Fibroblast of skin of left quadriceps (primary cell): ENCODE data around the gene RSPH1.

Experiments used
- DNase-seq, 2 experiments: peaks; one replicate each; pipeline ENCODE4 v3.0.0-alpha.2; 2013; ENCODE audit warnings: low read depth in 2 of 2

RSPH1 gene

DNA sequence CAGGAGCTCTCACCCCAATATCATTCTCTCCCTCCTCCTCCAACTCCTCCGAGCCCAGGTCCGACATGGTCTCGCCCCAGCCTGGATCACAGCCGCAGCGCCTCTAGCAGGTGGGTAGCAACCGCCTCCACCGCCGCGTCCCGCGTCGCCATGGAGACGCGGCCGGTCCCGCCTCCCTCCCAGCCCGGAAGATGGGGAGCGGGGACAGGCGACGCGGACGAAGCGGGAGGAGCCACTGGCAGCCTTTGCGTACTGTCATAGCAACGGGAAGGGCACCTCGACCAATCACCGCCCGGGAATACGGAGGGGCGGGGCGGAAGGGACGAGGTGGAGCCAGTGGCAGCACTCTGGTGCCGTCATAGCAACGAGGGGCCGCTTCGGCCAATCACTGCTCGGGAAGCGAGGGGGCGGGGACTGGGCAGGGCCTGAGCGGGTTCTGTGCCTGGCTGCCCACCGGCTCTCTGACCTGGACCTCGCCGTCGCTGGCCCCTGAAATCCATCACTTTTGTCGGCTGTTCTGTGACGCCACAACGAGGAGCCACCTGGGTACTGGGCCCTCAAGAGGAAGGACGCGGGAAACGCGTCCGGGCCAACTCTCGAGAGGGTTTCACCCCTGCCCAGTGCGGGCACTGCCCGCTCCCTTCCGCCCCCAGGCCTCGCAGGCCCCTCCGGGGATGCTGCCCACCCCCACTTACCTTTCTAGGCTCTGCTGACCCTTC is at the start of gene RSPH1:
Gene RSPH1, minus strand, starts transcription at position 105 of the 719 bp plus-strand sequence. Its CDS starts 38 bp downstream, at position 67.
- DNase-seq: peak; percentile 94 to 95

DNA sequence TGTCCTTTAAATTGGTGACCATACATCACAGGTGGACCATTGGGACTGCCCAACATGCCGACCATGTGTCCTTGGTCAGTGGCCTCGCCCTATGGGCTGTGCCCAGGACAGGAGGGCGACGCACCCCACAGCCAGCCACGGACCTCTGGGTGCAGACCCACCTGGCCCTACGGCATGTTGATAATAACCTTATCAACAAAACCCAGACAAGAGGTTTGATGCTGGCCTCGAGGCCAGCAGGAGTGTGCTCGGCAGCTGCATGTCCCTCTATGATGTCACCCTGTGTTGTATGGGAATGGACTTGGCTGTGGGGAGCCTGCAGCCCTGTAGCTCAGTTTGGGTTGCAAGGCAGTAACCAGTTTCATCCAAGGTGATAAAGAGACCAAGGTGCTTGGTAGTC is 49.7 kb upstream of the RSPH1 start:
- no peak for DNase-seq

DNA sequence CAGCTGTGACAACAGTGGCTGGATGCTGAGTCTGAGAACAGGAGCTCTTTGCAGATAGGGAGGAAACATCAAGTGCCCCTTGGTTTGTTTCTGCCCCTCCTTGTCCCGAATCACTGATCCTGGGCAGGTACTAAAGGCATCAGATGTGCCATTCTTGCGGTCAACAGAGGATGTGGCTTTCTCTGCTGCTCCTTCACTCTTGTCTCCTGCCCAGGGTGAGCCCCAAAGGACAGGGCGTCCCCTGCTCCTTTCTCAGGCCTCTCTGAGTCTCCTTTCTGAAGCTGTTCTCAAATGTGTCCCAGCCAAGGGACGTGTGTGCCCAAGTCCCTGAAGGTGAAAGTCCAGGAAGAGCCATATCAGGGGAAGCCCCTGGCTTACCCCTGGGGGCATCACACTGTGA is 49.3 kb upstream of the RSPH1 start:
- no peak for DNase-seq

- DNase-seq: no peak
Measured at GRCh38 chr21:42544544-42544943, 48.5 kb upstream of the RSPH1 start.

- no peak for DNase-seq
Measured at GRCh38 chr21:42543106-42543847, 47.3 kb upstream of the RSPH1 start.

- DNase-seq: no peak
Measured at GRCh38 chr21:42542596-42542995, 46.6 kb upstream of the RSPH1 start.

- no peak for DNase-seq
Measured at GRCh38 chr21:42542196-42542595, 46.2 kb upstream of the RSPH1 start.

- no peak for DNase-seq
Measured at GRCh38 chr21:42541618-42542017, 45.6 kb upstream of the RSPH1 start.

DNA sequence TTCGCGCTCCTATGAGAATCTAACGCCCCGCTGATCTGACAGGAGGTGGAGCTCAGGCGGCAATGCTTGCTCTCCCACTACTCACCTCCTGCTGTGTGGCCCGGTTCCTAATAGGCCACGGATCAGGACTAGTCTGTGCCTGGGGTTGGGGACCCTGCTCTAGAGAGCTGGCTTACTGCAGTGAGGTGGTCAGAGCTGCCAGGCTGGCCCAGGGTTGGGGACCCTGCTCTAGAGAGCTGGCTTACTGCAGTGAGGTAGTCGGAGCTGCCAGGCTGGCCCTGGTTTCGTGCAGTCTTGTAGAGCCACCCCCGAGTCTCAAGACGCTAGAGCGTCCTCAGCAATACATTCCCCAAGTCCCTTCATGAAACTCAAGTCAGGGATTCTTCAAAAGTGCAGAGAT is 45.1 kb upstream of the RSPH1 start:
- DNase-seq: no peak

- DNase-seq: no peak
Measured at GRCh38 chr21:42540396-42540795, 44.4 kb upstream of the RSPH1 start.

DNA sequence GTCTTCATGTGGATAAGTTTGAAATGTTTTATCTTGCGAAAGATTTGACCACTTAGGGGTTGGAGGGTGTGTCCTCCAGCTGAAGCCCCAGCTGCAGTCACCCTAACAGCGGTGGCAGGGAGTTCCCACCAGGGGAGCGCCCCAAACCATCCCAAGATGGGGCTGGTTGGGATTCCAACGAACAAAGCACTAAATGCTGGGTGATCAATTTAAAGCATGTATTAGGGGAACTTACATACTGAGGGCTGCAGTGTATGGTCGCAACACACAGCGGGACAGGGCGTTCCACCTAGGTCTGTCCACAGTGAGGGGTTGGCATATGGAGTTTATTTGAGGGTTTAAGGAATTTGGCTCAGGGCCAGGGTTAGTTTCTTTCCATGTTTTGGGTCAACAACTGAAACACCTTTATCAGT is 43.9 kb upstream of the RSPH1 start:
- no peak for DNase-seq

GRCh38 chr21:42539342-42539741 is 43.3 kb upstream of the RSPH1 start:
- no peak for DNase-seq

- no peak for DNase-seq
Measured at GRCh38 chr21:42538479-42539275, 42.7 kb upstream of the RSPH1 start.

DNA sequence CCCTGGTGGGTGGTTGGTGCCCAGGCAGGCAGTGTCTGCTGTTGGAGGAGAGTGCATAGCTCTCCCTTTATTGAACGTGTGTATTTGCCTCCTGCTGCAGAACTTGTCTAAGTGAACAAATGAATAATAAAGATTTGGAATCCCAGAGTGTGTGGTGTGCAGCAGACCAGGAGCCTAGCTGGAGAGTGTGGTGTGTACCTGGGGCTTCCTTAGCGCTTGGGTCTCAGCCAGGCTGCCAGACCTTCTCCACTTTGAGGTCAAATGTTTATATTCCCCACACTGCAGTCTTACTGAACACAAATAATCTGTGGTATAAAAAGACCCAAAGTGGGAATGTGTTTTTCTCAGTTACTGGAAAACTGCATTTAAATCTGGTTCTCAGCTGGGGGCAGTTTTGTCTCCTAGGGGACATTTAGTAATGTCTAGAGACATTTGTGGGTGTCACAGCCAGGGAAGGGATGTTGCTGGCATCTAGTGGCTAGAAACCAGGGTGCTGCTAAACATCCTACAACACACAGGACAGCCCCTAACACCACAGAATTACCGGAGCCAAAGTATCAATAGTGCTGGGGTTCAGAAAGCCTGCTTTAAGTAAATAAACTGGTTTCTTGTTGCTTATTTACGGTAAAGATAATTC is 41.2 kb upstream of the RSPH1 start:
- DNase-seq: no peak

DNA sequence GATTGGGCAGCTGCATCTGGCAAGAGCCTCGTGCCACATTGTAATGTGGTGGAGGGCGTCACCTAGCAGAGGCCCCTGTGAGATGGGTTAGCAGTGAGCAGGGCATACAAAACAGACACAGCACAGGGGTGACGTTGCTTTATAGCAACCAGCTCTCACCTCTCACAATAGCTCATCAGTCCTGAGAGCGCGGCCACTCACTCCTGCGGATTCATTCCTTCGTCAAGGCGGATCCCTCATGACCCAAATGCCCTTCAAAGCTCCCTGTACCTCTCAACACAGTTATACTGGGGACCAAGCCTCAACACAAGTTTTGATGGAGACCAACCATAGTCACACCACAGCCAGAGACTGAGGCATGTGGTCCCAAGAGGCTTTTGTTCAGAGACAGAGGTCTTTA is 40.6 kb upstream of the RSPH1 start:
- no peak for DNase-seq

DNA sequence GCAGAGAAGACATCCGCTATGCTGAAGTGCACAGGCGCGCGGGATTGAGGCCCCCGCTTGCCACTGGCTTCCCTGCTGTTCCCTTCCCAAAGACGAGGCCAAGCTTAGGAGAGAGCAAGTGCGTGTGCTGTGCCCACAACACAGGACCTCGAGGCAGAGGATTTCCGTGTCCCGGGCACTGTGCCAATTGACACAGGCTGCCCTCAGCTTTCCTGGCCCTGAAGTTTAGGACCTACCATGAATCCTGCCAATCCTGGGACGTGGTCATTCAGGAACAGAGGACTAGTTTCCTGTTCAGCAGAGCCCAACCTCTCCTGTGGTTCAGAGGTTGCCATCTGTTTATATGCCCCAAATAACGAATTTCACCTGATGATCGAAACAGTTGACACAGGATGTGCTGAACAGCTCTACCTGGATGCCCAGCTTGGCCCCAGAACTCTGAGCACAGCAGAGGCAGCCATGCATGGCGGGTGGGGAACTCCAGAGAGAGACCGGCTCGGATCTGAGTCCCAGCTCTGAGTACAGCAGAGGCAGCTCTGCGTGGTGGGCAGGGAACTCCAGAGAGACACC is 39.7 kb upstream of the RSPH1 start:
- DNase-seq: no peak

GRCh38 chr21:42534421-42535378 is 38.7 kb upstream of the RSPH1 start:
- DNase-seq: no peak

- no peak for DNase-seq
Measured at GRCh38 chr21:42533963-42534355, 37.9 kb upstream of the RSPH1 start.

DNA sequence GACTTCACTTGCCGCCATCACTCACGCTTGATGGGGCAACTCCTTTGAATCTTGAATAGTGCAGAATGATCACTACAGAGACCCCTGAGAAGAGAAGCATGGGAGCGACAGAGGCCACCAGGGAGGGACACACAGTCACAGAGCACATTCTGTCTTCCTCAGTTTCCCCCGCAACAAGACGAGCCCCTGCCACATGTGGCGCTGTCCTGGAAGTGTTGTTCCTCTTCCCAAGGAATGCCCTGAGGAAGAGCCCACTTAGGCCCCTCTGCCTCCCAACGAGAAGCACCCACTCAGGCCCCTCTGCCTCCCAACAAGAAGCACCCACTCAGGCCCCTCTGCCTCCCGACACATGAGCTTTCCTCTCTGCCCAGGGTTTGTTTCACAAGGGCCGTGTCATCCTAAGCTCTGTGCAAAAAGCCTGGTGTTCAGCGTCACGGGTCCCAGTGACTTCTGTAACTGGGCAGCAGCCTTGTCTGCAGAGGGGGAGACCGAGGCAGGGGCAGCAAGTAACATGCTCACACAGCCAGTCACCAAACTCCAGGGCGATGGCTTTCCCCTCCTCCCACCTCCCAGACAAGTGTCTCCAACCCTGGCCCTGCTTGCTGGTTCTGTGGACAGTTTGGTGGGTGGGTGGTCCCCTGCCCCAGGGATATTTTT is 37.4 kb upstream of the RSPH1 start:
- DNase-seq: no peak
